Measurements from ENCODE around the gene PRKN.

The PRKN gene

GRCh38 chr6:161607696-161608297 lies 1119.8 kb downstream of the PRKN start:
- Mint-ChIP-seq H3K27me3 (no peaks in the 10 kb centered on the region), H3K27ac (no peak overlapping the region), H3K4me1 (no peaks in the 10 kb centered on the region), H3K9me3 (peaks cover 5% of the 10 kb centered on the region), H3K36me3 (no peaks in the 10 kb centered on the region), H3K4me3 (no peak overlapping the region)
- ATAC-seq (ENCODE audit: low read depth) (no peak), DNase-seq (ENCODE audit: low spot score in 2 of 2) (no peak)

DNA sequence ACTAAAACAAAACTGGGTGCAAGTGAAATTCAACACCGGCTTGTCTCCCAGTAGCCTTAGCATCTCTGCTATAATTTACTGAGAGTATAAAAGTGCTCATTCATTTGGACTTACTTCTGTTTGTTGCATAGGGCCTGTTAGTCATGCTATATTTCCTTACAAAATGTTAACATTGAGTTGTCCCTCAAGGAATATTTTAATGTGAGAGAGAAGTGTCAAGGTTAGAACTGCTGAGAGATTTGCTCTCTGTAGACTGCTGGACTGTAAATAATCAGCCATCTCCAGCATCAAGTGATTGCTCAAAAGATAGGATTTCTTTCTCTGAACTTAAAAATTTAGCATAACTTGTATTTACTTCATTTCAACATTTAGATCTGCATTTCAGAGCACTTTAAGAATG lies 1125.2 kb downstream of the PRKN start:
- no peaks in the 10 kb centered on the region for H3K27me3 Mint-ChIP-seq
- ATAC-seq (ENCODE audit: low read depth) (no peak), DNase-seq (ENCODE audit: low spot score in 2 of 2) (no peak)
- peaks cover 9% of the 10 kb centered on the region for H3K9me3 Mint-ChIP-seq
- H3K4me1 Mint-ChIP-seq, result no peaks in the 10 kb centered on the region
- H3K36me3 Mint-ChIP-seq, result no peaks in the 10 kb centered on the region
- H3K4me3 Mint-ChIP-seq, result no peak overlapping the region
- no peak overlapping the region for H3K27ac Mint-ChIP-seq

DNA sequence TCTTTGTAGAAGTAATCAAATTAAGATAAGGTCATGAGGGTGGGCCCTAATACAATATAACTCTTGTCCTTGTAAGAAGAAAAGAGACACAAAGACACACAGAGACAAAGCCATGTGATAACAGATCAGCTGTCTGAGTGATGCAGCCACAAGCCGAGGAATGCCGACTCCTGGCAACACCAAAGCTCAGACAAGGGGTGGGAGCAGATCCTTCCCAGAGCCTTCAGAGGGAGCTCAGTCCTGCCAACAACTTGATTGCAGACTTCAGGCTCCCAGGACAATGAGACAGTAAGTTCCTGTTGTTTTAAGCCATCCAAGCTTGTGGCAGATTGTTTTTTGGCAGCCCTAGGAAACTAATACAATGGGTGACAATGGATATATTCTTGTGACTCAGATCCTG lies 1128.7 kb downstream of the PRKN start:
- DNase-seq (ENCODE audit: low spot score in 2 of 2) (no peak), ATAC-seq (ENCODE audit: low read depth) (no peak)
- Mint-ChIP-seq H3K36me3 (peaks cover 4% of the 10 kb centered on the region), H3K4me1 (no peaks in the 10 kb centered on the region), H3K9me3 (peaks cover 9% of the 10 kb centered on the region), H3K4me3 (no peak overlapping the region), H3K27me3 (no peaks in the 10 kb centered on the region), H3K27ac (no peak overlapping the region)

GRCh38 chr6:161596807-161597520 lies 1130.6 kb downstream of the PRKN start:
- no peak overlapping the region for H3K27ac Mint-ChIP-seq
- H3K9me3 Mint-ChIP-seq, result peaks cover 4% of the 10 kb centered on the region
- DNase-seq (ENCODE audit: low spot score in 2 of 2) (no peak), ATAC-seq (ENCODE audit: low read depth) (no peak)
- no peaks in the 10 kb centered on the region for H3K4me1 Mint-ChIP-seq
- no peak overlapping the region for H3K4me3 Mint-ChIP-seq
- peaks cover 7% of the 10 kb centered on the region for H3K36me3 Mint-ChIP-seq
- H3K27me3 Mint-ChIP-seq, result no peaks in the 10 kb centered on the region

- Mint-ChIP-seq H3K36me3 (peaks cover 7% of the 10 kb centered on the region), H3K27me3 (no peaks in the 10 kb centered on the region), H3K4me3 (no peak overlapping the region), H3K27ac (no peak overlapping the region), H3K4me1 (no peaks in the 10 kb centered on the region), H3K9me3 (no peaks in the 10 kb centered on the region)
- ATAC-seq (ENCODE audit: low read depth), result no peak
- DNase-seq (ENCODE audit: low spot score in 2 of 2), result no peak
Observed at GRCh38 chr6:161594412-161594811, 1133.2 kb downstream of the PRKN start.

GRCh38 chr6:161590961-161591627 lies 1136.5 kb downstream of the PRKN start:
- no peak for ATAC-seq (ENCODE audit: low read depth)
- Mint-ChIP-seq H3K27me3 (no peaks in the 10 kb centered on the region), H3K36me3 (peaks cover 7% of the 10 kb centered on the region), H3K9me3 (no peaks in the 10 kb centered on the region), H3K4me1 (no peaks in the 10 kb centered on the region), H3K27ac (no peak overlapping the region), H3K4me3 (no peak overlapping the region)
- DNase-seq (ENCODE audit: low spot score in 2 of 2), result no peak

- Mint-ChIP-seq H3K4me3 (no peak overlapping the region), H3K27ac (no peak overlapping the region), H3K9me3 (no peaks in the 10 kb centered on the region), H3K4me1 (no peaks in the 10 kb centered on the region), H3K27me3 (no peaks in the 10 kb centered on the region), H3K36me3 (no peaks in the 10 kb centered on the region)
- no peak for ATAC-seq (ENCODE audit: low read depth)
- DNase-seq (ENCODE audit: low spot score in 2 of 2), result no peak
Observed at GRCh38 chr6:161586887-161587286, 1140.7 kb downstream of the PRKN start.

GRCh38 chr6:161584621-161585340 lies 1142.8 kb downstream of the PRKN start:
- Mint-ChIP-seq H3K27ac (no peak overlapping the region), H3K4me1 (no peaks in the 10 kb centered on the region), H3K36me3 (no peaks in the 10 kb centered on the region), H3K27me3 (no peaks in the 10 kb centered on the region), H3K9me3 (no peaks in the 10 kb centered on the region), H3K4me3 (no peak overlapping the region)
- no peak for ATAC-seq (ENCODE audit: low read depth)
- DNase-seq (ENCODE audit: low spot score in 2 of 2), result no peak

DNA sequence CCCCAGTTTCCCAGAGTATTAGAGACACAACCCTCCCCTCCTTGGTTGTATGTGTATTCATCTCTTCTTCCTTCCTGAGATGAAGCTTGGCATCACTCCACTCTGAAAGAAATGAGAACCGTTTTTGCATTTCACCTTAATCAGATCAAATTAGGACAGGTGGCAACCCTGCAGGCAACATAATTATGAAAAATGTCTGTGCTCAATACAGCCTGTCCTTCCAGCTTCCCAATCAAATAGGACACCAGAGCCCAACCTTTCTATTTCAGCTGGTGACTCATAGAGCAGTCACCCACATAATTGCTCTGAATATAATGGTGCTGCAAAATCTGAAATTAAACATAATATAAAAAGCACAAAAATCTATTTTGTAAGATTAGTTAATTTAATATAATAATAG lies 1143.5 kb downstream of the PRKN start:
- no peaks in the 10 kb centered on the region for H3K4me1 Mint-ChIP-seq
- H3K9me3 Mint-ChIP-seq, result no peaks in the 10 kb centered on the region
- H3K4me3 Mint-ChIP-seq, result no peak overlapping the region
- H3K27ac Mint-ChIP-seq, result no peak overlapping the region
- no peak for DNase-seq (ENCODE audit: low spot score in 2 of 2)
- ATAC-seq (ENCODE audit: low read depth), result no peak
- no peaks in the 10 kb centered on the region for H3K27me3 Mint-ChIP-seq
- H3K36me3 Mint-ChIP-seq, result no peaks in the 10 kb centered on the region

- no peak for DNase-seq (ENCODE audit: low spot score in 2 of 2)
- no peak for ATAC-seq (ENCODE audit: low read depth)
- no peaks in the 10 kb centered on the region for H3K9me3 Mint-ChIP-seq
- H3K36me3 Mint-ChIP-seq, result no peaks in the 10 kb centered on the region
- H3K4me3 Mint-ChIP-seq, result no peak overlapping the region
- no peak overlapping the region for H3K27ac Mint-ChIP-seq
- no peaks in the 10 kb centered on the region for H3K4me1 Mint-ChIP-seq
- H3K27me3 Mint-ChIP-seq, result no peaks in the 10 kb centered on the region
Observed at GRCh38 chr6:161583584-161583983, 1144.0 kb downstream of the PRKN start.

GRCh38 chr6:161578478-161578877 lies 1149.1 kb downstream of the PRKN start:
- peaks cover 3% of the 10 kb centered on the region for H3K9me3 Mint-ChIP-seq
- no peak overlapping the region for H3K27ac Mint-ChIP-seq
- H3K4me1 Mint-ChIP-seq, result no peaks in the 10 kb centered on the region
- no peak overlapping the region for H3K4me3 Mint-ChIP-seq
- H3K36me3 Mint-ChIP-seq, result no peaks in the 10 kb centered on the region
- no peak for ATAC-seq (ENCODE audit: low read depth)
- no peaks in the 10 kb centered on the region for H3K27me3 Mint-ChIP-seq
- DNase-seq (ENCODE audit: low spot score in 2 of 2), result no peak

DNA sequence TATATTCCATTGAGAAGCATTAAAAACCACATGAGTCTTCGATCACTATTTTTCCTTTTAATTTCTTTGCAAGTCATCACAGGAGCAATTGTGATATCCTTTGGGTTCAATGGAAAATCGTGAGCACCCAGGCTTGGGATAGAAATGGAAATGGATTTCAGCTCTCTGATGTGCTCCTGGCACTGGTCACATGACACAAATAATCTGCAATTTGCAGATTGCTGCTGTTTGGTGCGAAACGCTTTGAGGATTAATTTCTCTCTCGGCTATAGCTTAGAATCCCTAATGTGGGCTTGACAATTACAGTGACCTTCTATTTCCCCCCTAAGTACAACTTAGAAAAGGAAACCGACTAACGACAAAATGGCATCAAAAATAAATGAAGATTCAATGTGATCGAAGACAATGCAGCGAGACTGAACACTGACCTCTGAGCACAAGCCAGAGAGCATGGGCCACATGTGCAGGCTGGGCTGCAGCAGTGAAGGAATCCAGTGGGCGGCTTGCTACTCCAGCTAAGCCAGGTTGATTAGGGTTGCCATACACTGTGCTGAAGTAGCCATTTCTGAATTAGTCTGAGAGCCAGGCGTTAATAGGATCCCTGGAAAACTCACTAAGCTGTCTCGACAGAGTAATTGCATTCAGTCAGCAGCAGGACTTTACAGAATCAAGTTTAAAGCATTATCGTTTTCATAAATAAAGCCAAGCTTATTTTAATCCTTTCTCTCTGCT lies 1151.9 kb downstream of the PRKN start:
- no peak overlapping the region for H3K4me3 Mint-ChIP-seq
- no peaks in the 10 kb centered on the region for H3K4me1 Mint-ChIP-seq
- no peak for DNase-seq (ENCODE audit: low spot score in 2 of 2)
- H3K27me3 Mint-ChIP-seq, result no peaks in the 10 kb centered on the region
- ATAC-seq (ENCODE audit: low read depth), result no peak
- H3K27ac Mint-ChIP-seq, result no peak overlapping the region
- peaks cover 3% of the 10 kb centered on the region for H3K9me3 Mint-ChIP-seq
- H3K36me3 Mint-ChIP-seq, result peaks cover 2% of the 10 kb centered on the region

GRCh38 chr6:161568885-161569456 lies 1158.6 kb downstream of the PRKN start:
- no peak for DNase-seq (ENCODE audit: low spot score in 2 of 2)
- Mint-ChIP-seq H3K9me3 (peaks cover 2% of the 10 kb centered on the region), H3K27me3 (peaks cover 2% of the 10 kb centered on the region), H3K4me1 (no peaks in the 10 kb centered on the region), H3K36me3 (peaks cover 3% of the 10 kb centered on the region), H3K27ac (no peak overlapping the region), H3K4me3 (no peak overlapping the region)
- ATAC-seq (ENCODE audit: low read depth), result no peak

Measured in memory B cell (primary cell).